ENCODE data around the gene ZFYVE21. TPM values are rescaled to one million over a fixed set of nuclear protein-coding genes. Genes with fewer than 3 reads are reported as not detected.

The ZFYVE21 gene
- total RNA-seq, 1 donor = 47.0 TPM

- TF ChIP-seq CTCF (IDR thresholded peaks at IDR 0.05; ENCODE audit: insufficient read depth, low read length) = no peak
- peak overlapping the region; percentile 84 for H3K4me3 ChIP-seq (ENCODE audit: low read depth, low read length)
- peak; percentile 14 for DNase-seq (ENCODE audit: low read depth)
Observed at GRCh38 chr14:103716091-103716801, 636 bp downstream of the ZFYVE21 start.

DNA sequence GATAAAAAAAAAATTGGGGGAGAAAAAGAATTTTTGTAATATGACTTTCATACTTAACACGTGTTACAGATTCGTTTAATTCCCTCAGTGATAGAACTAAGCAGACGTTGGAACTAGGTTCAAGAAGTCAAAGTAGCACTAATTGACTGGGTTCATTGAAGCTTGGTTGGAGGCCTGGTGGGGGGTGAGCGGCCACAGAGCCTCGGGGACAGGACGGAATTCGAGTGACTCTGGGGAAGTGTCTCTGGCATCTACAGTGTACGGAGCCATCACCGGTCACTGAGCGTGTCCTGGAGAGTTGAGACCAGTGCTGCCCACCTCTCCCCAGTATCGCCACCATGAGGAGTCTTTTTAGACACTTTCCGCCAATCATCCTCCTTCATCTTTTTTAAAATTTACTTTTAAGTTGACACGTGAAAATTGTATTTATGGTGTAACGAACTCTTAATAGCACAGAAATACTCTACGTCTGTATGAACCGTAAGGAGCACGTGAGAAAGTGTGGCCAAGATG lies 1.3 kb downstream of the ZFYVE21 start:
- H3K4me3 ChIP-seq (ENCODE audit: low read depth, low read length) = peak overlapping the region; percentile 84
- DNase-seq (ENCODE audit: low read depth) = no peak
- TF ChIP-seq CTCF (IDR thresholded peaks at IDR 0.05; ENCODE audit: insufficient read depth, low read length) = no peak

DNA sequence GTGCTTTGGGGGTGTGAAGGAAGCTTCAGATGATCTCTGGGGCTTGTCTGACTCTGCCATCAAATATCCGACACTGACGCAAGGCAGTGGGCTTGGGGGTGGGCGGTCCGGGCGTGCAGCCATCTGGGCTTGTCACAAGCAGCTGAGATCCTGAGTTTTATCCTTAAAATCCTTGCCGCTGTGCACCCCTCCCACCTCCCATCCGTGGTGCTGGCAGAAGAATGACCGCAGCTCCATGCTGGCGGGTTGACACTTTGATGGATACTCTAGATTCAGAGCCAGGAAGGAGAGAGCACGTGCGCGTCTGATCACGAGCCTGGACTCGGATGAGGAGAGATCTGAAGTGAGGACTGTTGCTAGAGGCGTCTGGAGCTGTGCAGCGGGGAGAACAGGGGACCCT lies 3.0 kb downstream of the ZFYVE21 start:
- H3K4me3 ChIP-seq (ENCODE audit: low read depth, low read length) = no peak overlapping the region
- no peak for TF ChIP-seq CTCF (IDR thresholded peaks at IDR 0.05; ENCODE audit: insufficient read depth, low read length)
- peak; percentile 70 for DNase-seq (ENCODE audit: low read depth)

DNA sequence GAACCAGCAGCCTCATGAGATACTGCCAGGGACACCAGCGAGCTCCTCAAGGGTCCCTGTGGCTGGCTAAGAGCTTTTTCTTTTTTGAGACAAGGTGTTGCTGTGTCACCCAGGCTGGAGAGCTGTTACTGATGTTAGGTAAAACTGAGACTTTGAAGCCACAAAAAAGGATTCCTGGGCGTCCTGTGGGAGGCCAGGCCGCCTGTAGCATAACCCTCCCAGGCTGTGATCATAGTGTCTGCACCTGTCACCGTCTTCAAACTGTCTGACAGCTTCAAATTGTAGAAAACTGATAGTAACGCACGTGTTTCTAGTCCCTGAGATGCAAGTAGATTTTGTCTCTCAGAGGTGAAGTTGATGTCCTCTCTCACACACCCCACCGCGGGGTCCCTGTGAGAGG lies 4.1 kb downstream of the ZFYVE21 start:
- H3K4me3 ChIP-seq (ENCODE audit: low read depth, low read length) = no peak overlapping the region
- TF ChIP-seq CTCF (IDR thresholded peaks at IDR 0.05; ENCODE audit: insufficient read depth, low read length) = no peak
- no peak for DNase-seq (ENCODE audit: low read depth)

DNA sequence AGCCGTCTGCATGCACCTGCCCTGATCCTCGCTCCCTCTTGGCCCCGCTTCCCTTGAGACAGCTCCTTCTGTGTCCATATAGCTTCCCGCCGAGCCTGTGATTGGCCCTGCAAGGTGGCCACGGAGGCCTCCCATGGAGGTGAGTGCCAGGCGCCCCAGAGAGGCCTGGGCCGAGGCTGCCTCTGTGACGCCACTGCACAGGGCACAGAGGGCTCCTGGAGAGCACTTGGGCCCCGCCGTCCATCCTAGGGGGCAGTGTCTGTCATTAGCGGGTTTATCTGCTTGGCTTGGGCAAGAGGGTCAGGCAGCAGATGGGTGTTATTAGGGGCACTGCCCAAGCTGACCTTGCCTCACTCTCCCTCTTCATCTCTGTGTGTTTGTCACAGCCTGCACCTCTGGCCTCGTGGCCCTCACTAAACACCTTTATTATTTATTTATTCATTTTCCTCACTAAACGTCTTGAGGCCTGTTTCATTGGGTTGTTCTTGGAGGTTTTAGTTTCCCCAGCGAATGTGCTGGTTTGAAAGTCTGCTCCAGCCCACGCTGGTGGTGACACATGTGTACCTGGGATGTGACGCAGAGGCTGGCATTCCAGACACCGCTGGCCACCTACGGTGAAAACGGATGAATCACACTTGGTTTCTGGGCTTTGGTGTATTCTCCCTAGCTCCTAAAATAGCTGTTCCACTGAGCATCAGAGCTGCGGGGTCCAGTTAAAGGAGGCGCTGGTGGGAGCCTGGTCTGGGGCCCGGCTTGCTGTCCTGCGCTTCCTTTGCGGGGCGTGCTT lies 5.9 kb downstream of the ZFYVE21 start:
- TF ChIP-seq CTCF (IDR thresholded peaks at IDR 0.05; ENCODE audit: insufficient read depth, low read length) = no peak
- no peak overlapping the region for H3K4me3 ChIP-seq (ENCODE audit: low read depth, low read length)
- no peak for DNase-seq (ENCODE audit: low read depth)

- no peak for TF ChIP-seq CTCF (IDR thresholded peaks at IDR 0.05; ENCODE audit: insufficient read depth, low read length)
- DNase-seq (ENCODE audit: low read depth) = no peak
- no peak overlapping the region for H3K4me3 ChIP-seq (ENCODE audit: low read depth, low read length)
Observed at GRCh38 chr14:103723748-103724081, 8.1 kb downstream of the ZFYVE21 start.
